ENCODE data around the gene KMO.

KMO gene

DNA sequence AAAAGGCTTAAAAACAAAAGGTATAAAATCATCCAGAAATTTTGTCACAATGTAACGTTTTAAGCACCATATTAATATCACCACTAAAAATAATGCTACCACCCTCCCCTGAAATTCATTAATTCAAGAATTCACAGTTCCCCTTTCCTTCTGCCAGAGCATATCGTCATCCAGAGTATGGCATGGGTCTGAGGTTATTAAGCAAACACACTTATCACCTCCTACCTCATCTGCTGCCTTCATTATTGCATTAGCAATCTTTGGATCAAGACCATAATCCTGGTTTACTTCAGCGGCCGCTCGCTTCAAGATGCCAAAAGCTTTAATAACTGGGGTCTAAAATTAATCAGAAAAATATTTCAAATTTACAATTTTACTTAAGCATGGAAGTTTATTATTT lies 18.8 kb upstream of the KMO start:
- Histone ChIP-seq H3K79me2 (ENCODE audit: insufficient read depth, low read length) (peaks cover 32% of the 10 kb centered on the region; the same call in 1 of the 2 replicates), H3K36me3 (ENCODE audit: insufficient read depth, low read length) (peaks cover 24% of the 10 kb centered on the region; the same call in 1 of the 2 replicates), H3K4me3 (ENCODE audit: low read length, poor library complexity, severe bottlenecking) (no peak overlapping the region), H3K4me1 (ENCODE audit: insufficient read depth, low read length, poor library complexity, severe bottlenecking) (peaks cover 23% of the 10 kb centered on the region), H3K4me2 (ENCODE audit: low read depth, low read length, poor library complexity, severe bottlenecking) (peak overlapping the region; percentile 51), H3K9ac (ENCODE audit: low read depth, low read length, poor library complexity, severe bottlenecking) (no peak overlapping the region), H3K9me3 (ENCODE audit: insufficient read depth, low read depth, low read length) (no peaks in the 10 kb centered on the region), H4K20me1 (ENCODE audit: insufficient read depth, low read length, poor library complexity, severe bottlenecking) (peaks cover 18% of the 10 kb centered on the region), H2AFZ (ENCODE audit: low read length) (no peak overlapping the region), H3K27me3 (ENCODE audit: insufficient read depth, low read length, poor library complexity, severe bottlenecking) (no peaks in the 10 kb centered on the region), H3K9me2 (replicated peaks; ENCODE audit: low read depth, low read length) (no peaks in the 10 kb centered on the region), H3F3A (ENCODE audit: low read depth) (no peaks in the 10 kb centered on the region)
- TF ChIP-seq, protein P1, sequence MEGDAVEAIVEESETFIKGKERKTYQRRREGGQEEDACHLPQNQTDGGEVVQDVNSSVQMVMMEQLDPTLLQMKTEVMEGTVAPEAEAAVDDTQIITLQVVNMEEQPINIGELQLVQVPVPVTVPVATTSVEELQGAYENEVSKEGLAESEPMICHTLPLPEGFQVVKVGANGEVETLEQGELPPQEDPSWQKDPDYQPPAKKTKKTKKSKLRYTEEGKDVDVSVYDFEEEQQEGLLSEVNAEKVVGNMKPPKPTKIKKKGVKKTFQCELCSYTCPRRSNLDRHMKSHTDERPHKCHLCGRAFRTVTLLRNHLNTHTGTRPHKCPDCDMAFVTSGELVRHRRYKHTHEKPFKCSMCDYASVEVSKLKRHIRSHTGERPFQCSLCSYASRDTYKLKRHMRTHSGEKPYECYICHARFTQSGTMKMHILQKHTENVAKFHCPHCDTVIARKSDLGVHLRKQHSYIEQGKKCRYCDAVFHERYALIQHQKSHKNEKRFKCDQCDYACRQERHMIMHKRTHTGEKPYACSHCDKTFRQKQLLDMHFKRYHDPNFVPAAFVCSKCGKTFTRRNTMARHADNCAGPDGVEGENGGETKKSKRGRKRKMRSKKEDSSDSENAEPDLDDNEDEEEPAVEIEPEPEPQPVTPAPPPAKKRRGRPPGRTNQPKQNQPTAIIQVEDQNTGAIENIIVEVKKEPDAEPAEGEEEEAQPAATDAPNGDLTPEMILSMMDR (conservative IDR thresholded peaks at IDR 0.05; ENCODE audit: low read length) = no peak
- TF ChIP-seq EZH2phosphoT487 (IDR thresholded peaks at IDR 0.05; ENCODE audit: borderline replicate concordance) = no peak

DNA sequence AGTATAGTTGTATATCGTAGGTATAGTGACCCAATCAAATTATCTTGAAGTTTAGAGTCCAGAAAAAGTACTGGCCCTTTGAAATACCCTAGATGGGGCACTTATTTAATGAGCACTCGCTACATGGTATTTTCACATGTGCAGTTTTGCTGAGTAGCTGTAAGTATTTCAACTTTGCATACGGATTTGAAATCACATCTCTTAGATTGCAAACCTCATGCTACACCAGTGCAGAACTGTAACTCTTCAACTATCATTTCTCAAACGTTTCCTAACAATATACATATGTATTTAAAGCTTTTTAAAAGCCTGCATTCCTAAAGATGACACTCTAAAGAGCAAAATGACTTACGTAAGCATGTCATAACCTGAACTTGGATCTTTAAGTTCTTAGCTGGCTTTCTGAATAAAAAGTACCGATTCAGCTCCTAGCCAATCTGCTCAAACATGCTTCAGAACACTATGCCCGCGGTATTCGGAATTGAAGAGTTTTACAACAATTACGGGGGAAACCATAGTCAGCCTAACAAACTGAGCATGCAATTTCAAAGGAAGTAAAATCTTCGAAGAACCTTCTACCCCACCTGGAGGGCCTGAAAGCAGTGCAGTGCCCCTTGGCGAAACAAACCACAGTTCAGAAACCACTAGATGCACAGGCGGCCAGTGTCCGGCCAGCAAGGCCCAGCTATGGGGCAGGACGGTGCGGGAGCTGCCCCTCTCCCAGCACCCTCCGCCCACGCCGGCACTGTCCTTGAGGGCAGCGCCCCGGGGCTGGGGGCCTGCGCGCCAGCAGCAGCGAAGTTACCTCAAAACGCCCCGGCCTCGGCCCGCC lies 13.5 kb upstream of the KMO start:
- H2AFZ ChIP-seq (ENCODE audit: low read length) = peak overlapping the region; percentile 91
- H3K79me2 ChIP-seq (ENCODE audit: insufficient read depth, low read length) = peaks cover 38% of the 10 kb centered on the region

DNA sequence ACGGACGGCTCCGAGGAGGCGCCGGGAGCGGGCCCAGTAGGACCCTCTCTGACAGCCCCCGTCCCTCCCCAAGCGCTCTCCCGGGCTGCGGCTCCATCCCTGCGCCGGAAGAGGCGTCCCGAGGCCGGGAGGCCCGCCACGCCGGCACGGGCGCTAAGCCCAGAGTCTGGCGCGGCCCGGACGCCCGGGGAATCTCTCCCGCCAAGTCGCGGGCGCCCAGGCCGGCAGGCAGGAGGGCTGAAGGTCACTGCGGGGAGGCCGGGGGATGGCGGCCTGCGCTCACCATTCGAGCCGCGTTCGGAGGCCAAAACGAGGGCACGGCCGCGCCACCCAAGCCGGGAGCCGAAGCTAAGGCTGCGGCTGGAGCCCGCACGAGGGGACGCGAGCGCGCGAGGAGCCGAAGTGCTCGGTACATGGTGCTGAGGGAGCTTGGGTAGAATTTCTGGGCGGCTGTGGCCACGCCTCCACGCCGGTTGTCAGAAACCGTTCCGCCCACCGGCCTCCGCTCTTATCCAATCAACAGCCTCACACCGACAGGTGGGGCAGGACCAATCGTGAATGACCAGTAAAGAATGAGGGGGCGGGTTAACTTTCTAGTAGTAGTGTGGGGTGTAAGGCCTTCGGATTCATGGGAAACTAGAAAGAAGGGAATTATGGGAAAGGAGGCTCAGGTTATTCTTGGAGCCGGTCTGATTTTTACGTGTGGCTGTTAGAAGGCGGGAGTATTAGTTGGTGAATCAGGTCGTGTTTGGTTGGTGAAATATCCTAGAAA lies 12.7 kb upstream of the KMO start, which contains the start of gene FH:
Gene FH (minus strand): TSS at position 448 of the 772 bp plus-strand sequence. CDS start 33 bp downstream, at position 415.
- H3K9me3 ChIP-seq (ENCODE audit: insufficient read depth, low read depth, low read length) = no peaks in the 10 kb centered on the region
- no peak for TF ChIP-seq EZH2phosphoT487 (IDR thresholded peaks at IDR 0.05; ENCODE audit: borderline replicate concordance)
- TF ChIP-seq, protein P1 (conservative IDR thresholded peaks at IDR 0.05; ENCODE audit: low read length) = no peak
- H3K4me1 ChIP-seq (ENCODE audit: insufficient read depth, low read length, poor library complexity, severe bottlenecking) = peaks cover 15% of the 10 kb centered on the region
- H3K9ac ChIP-seq (ENCODE audit: low read depth, low read length, poor library complexity, severe bottlenecking) = peak within 1 kb of the TSS; percentile 79
- H3K27me3 ChIP-seq (ENCODE audit: insufficient read depth, low read length, poor library complexity, severe bottlenecking) = peaks cover 35% of the 10 kb centered on the region
- H3F3A ChIP-seq (ENCODE audit: low read depth) = no peaks in the 10 kb centered on the region
- H3K4me2 ChIP-seq (ENCODE audit: low read depth, low read length, poor library complexity, severe bottlenecking) = peak within 1 kb of the TSS; percentile 92
- peaks cover 38% of the 10 kb centered on the region for H3K79me2 ChIP-seq (ENCODE audit: insufficient read depth, low read length)
- H4K20me1 ChIP-seq (ENCODE audit: insufficient read depth, low read length, poor library complexity, severe bottlenecking) = peaks cover 24% of the 10 kb centered on the region
- H3K9me2 ChIP-seq (replicated peaks; ENCODE audit: low read depth, low read length) = no peaks in the 10 kb centered on the region
- peak within 1 kb of the TSS; percentile 91 for H2AFZ ChIP-seq (ENCODE audit: low read length)
- H3K4me3 ChIP-seq (ENCODE audit: low read length, poor library complexity, severe bottlenecking) = peak within 1 kb of the TSS; percentile 89
- H3K36me3 ChIP-seq (ENCODE audit: insufficient read depth, low read length) = no peaks in the 10 kb centered on the region

More for the DNA sequence above, 13.5 kb upstream of the KMO start:
- peak overlapping the region; percentile 92 for H3K4me2 ChIP-seq (ENCODE audit: low read depth, low read length, poor library complexity, severe bottlenecking)
- no peak for TF ChIP-seq EZH2phosphoT487 (IDR thresholded peaks at IDR 0.05; ENCODE audit: borderline replicate concordance)
- TF ChIP-seq, protein P1 (conservative IDR thresholded peaks at IDR 0.05; ENCODE audit: low read length) = no peak
- peaks cover 20% of the 10 kb centered on the region for H3K4me1 ChIP-seq (ENCODE audit: insufficient read depth, low read length, poor library complexity, severe bottlenecking)
- H3K36me3 ChIP-seq (ENCODE audit: insufficient read depth, low read length) = no peaks in the 10 kb centered on the region
- H3K9ac ChIP-seq (ENCODE audit: low read depth, low read length, poor library complexity, severe bottlenecking) = peak overlapping the region; percentile 79
- H4K20me1 ChIP-seq (ENCODE audit: insufficient read depth, low read length, poor library complexity, severe bottlenecking) = peaks cover 29% of the 10 kb centered on the region
- H3K4me3 ChIP-seq (ENCODE audit: low read length, poor library complexity, severe bottlenecking) = peak overlapping the region; percentile 89
- H3K9me3 ChIP-seq (ENCODE audit: insufficient read depth, low read depth, low read length) = no peaks in the 10 kb centered on the region
- H3K27me3 ChIP-seq (ENCODE audit: insufficient read depth, low read length, poor library complexity, severe bottlenecking) = peaks cover 28% of the 10 kb centered on the region
- no peaks in the 10 kb centered on the region for H3F3A ChIP-seq (ENCODE audit: low read depth)
- no peaks in the 10 kb centered on the region for H3K9me2 ChIP-seq (replicated peaks; ENCODE audit: low read depth, low read length)
